Endothelial cell of umbilical vein (primary cell): ENCODE measurements around the gene TRIM67. TPM values are rescaled to one million over a fixed set of nuclear protein-coding genes. Genes with fewer than 3 reads are reported as not detected.
"Not testable (repeated sequence)": the region's sequence is repeated elsewhere in the genome, so short reads cannot be mapped to it uniquely, and the experiment has no call there.

Experiments
- BruUV-seq: library from RNA; stranded (reverse); fragments of 400-500 nt; replicated peaks from 2 replicates; lab custom pipeline; 2021; lab: Mats Ljungman, UMichigan
- CTCF ChIA-PET: fragments of 300-600, 350-600 bp; sonication (Branson Sonifier 250); formaldehyde crosslinking; loops from one replicate; lab custom pipeline; 2021; ENCODE audit warnings: antibody characterized with exemption, inconsistent platforms; lab: Charles Lee
- POLR2A ChIA-PET: fragments of 300-600, 350-600 bp; sonication (Branson Sonifier 250); formaldehyde crosslinking; loops from one replicate; lab custom pipeline; 2021; ENCODE audit warnings: antibody characterized with exemption, inconsistent platforms; lab: Charles Lee
- DNase-seq: peaks from one replicate; pipeline ENCODE4 v3.0.0-alpha.2; 2011; ENCODE audit warnings: low read depth, low spot score
- FAIRE-seq: peaks from 2 replicates; lab custom pipeline; 2011; peaks lifted over from hg19 to GRCh38; lab: Jason Lieb, UNC
- H2AFZ ChIP-seq: 2 replicates; pipeline ENCODE4 v1.6.0; 2012; ENCODE audit warnings: low read depth, low read length, control low read depth, inconsistent platforms
- H3K27ac ChIP-seq: 2 replicates; pipeline ENCODE4 v1.5.1; 2011; ENCODE audit warnings: low read depth, mild to moderate bottlenecking, control low read depth, low read length, moderate library complexity; ENCODE audit not compliant: insufficient read depth
- H3K27me3 ChIP-seq, 2 experiments: 2 replicates each; pipeline versions ENCODE4 v1.6.0 to v1.6.1; 2011; ENCODE audit warnings: low read length in 2 of 2, mixed read lengths in 1 of 2; ENCODE audit not compliant: control insufficient read depth in 2 of 2, insufficient read depth in 2 of 2
- H3K36me3 ChIP-seq, 2 experiments: 2 replicates in 1 of 2; 3 replicates in 1 of 2; pipeline ENCODE4 v1.5.1; 2011; ENCODE audit warnings: low read length in 2 of 2, mild to moderate bottlenecking in 1 of 2, moderate library complexity in 1 of 2; ENCODE audit not compliant: control insufficient read depth in 2 of 2, insufficient read depth in 2 of 2; ENCODE audit errors: extremely low read depth in 1 of 2
- H3K4me1 ChIP-seq: 3 replicates; pipeline ENCODE4 v1.5.1; 2011; ENCODE audit warnings: mild to moderate bottlenecking, low read length; ENCODE audit not compliant: control insufficient read depth, insufficient read depth; ENCODE audit errors: extremely low read depth
- H3K4me2 ChIP-seq: 2 replicates; pipeline ENCODE4 v1.6.1; 2011; ENCODE audit warnings: low read length, control low read depth, mixed read lengths; ENCODE audit not compliant: insufficient read depth
- H3K4me3 ChIP-seq, 3 experiments: fragments of 200-600 bp in 1 of 3; sonication (generic), shearing (Covaris generic) in 1 of 3; replicated peaks in 1 of 3; 2 replicates each; pipeline ENCODE4 v1.5.1; 2011 to 2016; ENCODE audit warnings: control low read depth in 3 of 3, low read length in 3 of 3, mild to moderate bottlenecking in 2 of 3, inconsistent platforms in 1 of 3, low read depth in 1 of 3, moderate library complexity in 1 of 3; ENCODE audit not compliant: insufficient read depth in 1 of 3
- H3K79me2 ChIP-seq: 2 replicates; pipeline ENCODE4 v1.6.0; 2012; ENCODE audit warnings: low read length, inconsistent platforms; ENCODE audit not compliant: control insufficient read depth, insufficient read depth
- H3K9ac ChIP-seq: replicated peaks from 2 replicates; pipeline ENCODE3; 2011; ENCODE audit warnings: low read length, control low read depth; ENCODE audit not compliant: insufficient read depth; ENCODE audit errors: extremely low read depth
- H3K9me1 ChIP-seq: replicated peaks from 3 replicates; pipeline ENCODE4 v1.6.0; 2011; ENCODE audit warnings: mild to moderate bottlenecking, low read length; ENCODE audit not compliant: control insufficient read depth, insufficient read depth; ENCODE audit errors: extremely low read depth
- H3K9me3 ChIP-seq: replicated peaks from 2 replicates; pipeline ENCODE4 v1.5.1; 2012; ENCODE audit warnings: low read length, inconsistent platforms; ENCODE audit not compliant: control insufficient read depth, insufficient read depth
- H4K20me1 ChIP-seq: replicated peaks from 2 replicates; pipeline ENCODE3; 2011; ENCODE audit warnings: mild to moderate bottlenecking, low read length; ENCODE audit not compliant: control insufficient read depth, insufficient read depth; ENCODE audit errors: extremely low read depth
- EZH2 ChIP-seq: IDR thresholded peaks from 2 replicates; pipeline ENCODE4 v1.6.1; 2012; ENCODE audit warnings: borderline replicate concordance, low read depth, mild to moderate bottlenecking, moderate library complexity, low read length, inconsistent platforms; ENCODE audit not compliant: severe bottlenecking
- FOS ChIP-seq: IDR thresholded peaks from 2 replicates; pipeline ENCODE4 v1.6.1; 2011; ENCODE audit warnings: mild to moderate bottlenecking, low read length, moderate library complexity, borderline replicate concordance; ENCODE audit not compliant: insufficient read depth
- GATA2 ChIP-seq: IDR thresholded peaks from 2 replicates; pipeline ENCODE4 v1.7.0; 2011; ENCODE audit warnings: low read depth, mild to moderate bottlenecking, moderate library complexity, mixed read lengths, low read length; ENCODE audit not compliant: insufficient read length, insufficient read depth
- JUN ChIP-seq: IDR thresholded peaks from 2 replicates; pipeline ENCODE4 v1.6.1; 2011; ENCODE audit warnings: borderline replicate concordance, low read depth; ENCODE audit not compliant: insufficient read length, insufficient read depth
- MAX ChIP-seq: IDR thresholded peaks from 2 replicates; pipeline ENCODE4 v1.6.1; 2011; ENCODE audit not compliant: insufficient read depth, insufficient read length
- MYC ChIP-seq: IDR thresholded peaks from one replicate; pipeline ENCODE4 v1.6.1; 2011; ENCODE audit warnings: mild to moderate bottlenecking, low read depth, low read length
- POLR2A ChIP-seq: IDR thresholded peaks from 2 replicates; pipeline ENCODE4 v1.6.1; 2012; ENCODE audit warnings: low read depth, mild to moderate bottlenecking, control low read depth, low read length
- POLR2AphosphoS5 ChIP-seq: IDR thresholded peaks from 2 replicates; pipeline ENCODE4 v1.6.1; 2012; ENCODE audit warnings: low read depth, mild to moderate bottlenecking, control low read depth, low read length, moderate library complexity; ENCODE audit not compliant: insufficient read depth
- dilution Hi-C: fragments of 300-500 bp; cut with MboI; formaldehyde crosslinking; loops from one replicate; pipeline ENCODE4 v1.15.0; 2019; ENCODE audit warnings: low sequenced_read_pairs; ENCODE audit not compliant: extremely low pct_ligation_motif_present
- intact Hi-C: fragments of 100-400 bp; cut with micrococcal nuclease; formaldehyde crosslinking; loops from one replicate; pipeline ENCODE4 v1.10.0; 2022
- polyA plus RNA-seq, 4 experiments: library from polyadenylated mRNA; depleted of rRNA in 3 of 4; stranded (reverse) in 3 of 4; unstranded in 1 of 4; fragments of >200 nt; gene quantifications; 2 replicates each; pipeline versions ENCODE4 v1.2.1 to v1.2.3, GENCODE V29; 2011 to 2012; ENCODE audit warnings: missing spikeins in 1 of 4
- total RNA-seq: library from RNA; stranded (reverse); gene quantifications from 2 replicates; pipeline ENCODE4 v1.2.3, GENCODE V29; 2021
- TF ChIP-seq, protein P1 (sequence below), 2 donors: IDR thresholded peaks; 1 replicate in 1 of 2; 2 replicates in 1 of 2; pipeline ENCODE4 v1.5.1; 2011; ENCODE audit warnings: low read length in 2 of 2, mild to moderate bottlenecking in 2 of 2, moderate library complexity in 2 of 2, control low read depth in 1 of 2, inconsistent platforms in 1 of 2, low read depth in 1 of 2; ENCODE audit not compliant: insufficient read depth in 1 of 2; ENCODE audit errors: extremely low read depth in 1 of 2

TRIM67 gene
- total and polyA plus RNA-seq, 2 donors (not counting 3 experiments of a cell fraction or from before 2014, with no cell fraction given) = not detected

- dilution Hi-C loops = no loop called here
- H3K4me3 ChIP-seq = no peak overlapping the region
Measured at GRCh38 chr1:231125972-231126580, 35.8 kb upstream of the TRIM67 start.

GRCh38 chr1:231127106-231127505 lies 34.8 kb upstream of the TRIM67 start:
- BruUV-seq, FAIRE-seq, H4K20me1 ChIP-seq: not testable (repeated sequence)

More at GRCh38 chr1:231125972-231126580, 35.8 kb upstream of the TRIM67 start:
- BruUV-seq = no TSS peak
- FAIRE-seq = no peak
- no peak for DNase-seq
- ChIA-PET POLR2A (no interaction called here), CTCF (interaction anchor here (1.0 to 1.1 kb wide), 3 partner anchors 16 to 84 kb away, joined by 3 read pairs; no protein-coding TSS in a partner anchor)
- H3K27ac ChIP-seq = no peak overlapping the region
- no peaks in the 10 kb centered on the region for H3K9me3 ChIP-seq
- H3K9me1 ChIP-seq = no peaks in the 10 kb centered on the region
- TF ChIP-seq MYC = no peak
- TF ChIP-seq, protein P1, sequence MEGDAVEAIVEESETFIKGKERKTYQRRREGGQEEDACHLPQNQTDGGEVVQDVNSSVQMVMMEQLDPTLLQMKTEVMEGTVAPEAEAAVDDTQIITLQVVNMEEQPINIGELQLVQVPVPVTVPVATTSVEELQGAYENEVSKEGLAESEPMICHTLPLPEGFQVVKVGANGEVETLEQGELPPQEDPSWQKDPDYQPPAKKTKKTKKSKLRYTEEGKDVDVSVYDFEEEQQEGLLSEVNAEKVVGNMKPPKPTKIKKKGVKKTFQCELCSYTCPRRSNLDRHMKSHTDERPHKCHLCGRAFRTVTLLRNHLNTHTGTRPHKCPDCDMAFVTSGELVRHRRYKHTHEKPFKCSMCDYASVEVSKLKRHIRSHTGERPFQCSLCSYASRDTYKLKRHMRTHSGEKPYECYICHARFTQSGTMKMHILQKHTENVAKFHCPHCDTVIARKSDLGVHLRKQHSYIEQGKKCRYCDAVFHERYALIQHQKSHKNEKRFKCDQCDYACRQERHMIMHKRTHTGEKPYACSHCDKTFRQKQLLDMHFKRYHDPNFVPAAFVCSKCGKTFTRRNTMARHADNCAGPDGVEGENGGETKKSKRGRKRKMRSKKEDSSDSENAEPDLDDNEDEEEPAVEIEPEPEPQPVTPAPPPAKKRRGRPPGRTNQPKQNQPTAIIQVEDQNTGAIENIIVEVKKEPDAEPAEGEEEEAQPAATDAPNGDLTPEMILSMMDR (IDR thresholded peaks at IDR 0.05; ENCODE audit: extremely low read depth in 1 of 2, insufficient read depth in 1 of 2, low read depth in 1 of 2, low read length in 2 of 2) = no peak
- no peak for TF ChIP-seq FOS
- no peak for TF ChIP-seq EZH2
- TF ChIP-seq JUN = no peak
- TF ChIP-seq MAX = no peak
- no peak for TF ChIP-seq POLR2AphosphoS5
- TF ChIP-seq POLR2A = no peak
- TF ChIP-seq GATA2 = no peak
- no peaks in the 10 kb centered on the region for H4K20me1 ChIP-seq
- no peak overlapping the region for H3K9ac ChIP-seq
- peaks cover 0 to 2% of the 10 kb centered on the region in 2 experiments for H3K27me3 ChIP-seq
- no peak overlapping the region for H3K4me2 ChIP-seq
- no peak overlapping the region for H2AFZ ChIP-seq
- H3K36me3 ChIP-seq = no peaks in the 10 kb centered on the region
- no peaks in the 10 kb centered on the region for H3K4me1 ChIP-seq
- H3K79me2 ChIP-seq = no peaks in the 10 kb centered on the region
- intact Hi-C loops = no loop called here

GRCh38 chr1:231128471-231128870 lies 33.4 kb upstream of the TRIM67 start:
- H3K9me3 ChIP-seq, BruUV-seq, H3K4me3 ChIP-seq, H3K27ac ChIP-seq, H3K9me1 ChIP-seq, dilution Hi-C loops, DNase-seq, H4K20me1 ChIP-seq, H3K36me3 ChIP-seq, intact Hi-C loops, CTCF ChIA-PET, H2AFZ ChIP-seq, H3K4me1 ChIP-seq, H3K79me2 ChIP-seq, H3K27me3 ChIP-seq, H3K9ac ChIP-seq, H3K4me2 ChIP-seq, FAIRE-seq, POLR2A ChIA-PET: not testable (repeated sequence)

More at GRCh38 chr1:231127106-231127505, 34.8 kb upstream of the TRIM67 start:
- H3K4me2 ChIP-seq, CTCF ChIA-PET, H3K27ac ChIP-seq, H3K36me3 ChIP-seq, H3K4me3 ChIP-seq, H3K79me2 ChIP-seq, H3K27me3 ChIP-seq, H2AFZ ChIP-seq, H3K4me1 ChIP-seq, DNase-seq, H3K9ac ChIP-seq, H3K9me1 ChIP-seq, H3K9me3 ChIP-seq, POLR2A ChIA-PET, dilution Hi-C loops, intact Hi-C loops: not testable (repeated sequence)
